ENCODE data around the gene ARCN1. TPM values are rescaled to one million over a fixed set of nuclear protein-coding genes. Genes with fewer than 3 reads are reported as not detected.

Gene ARCN1
- total RNA-seq, 1 donor from 2014 or later: 240 TPM

- H3K4me1 Mint-ChIP-seq (ENCODE audit: low read depth): peaks cover 35% of the 10 kb centered on the region
- no peak for TF ChIP-seq CTCF (IDR thresholded peaks at IDR 0.05)
- H3K9me3 Mint-ChIP-seq (ENCODE audit: low read depth): no peaks in the 10 kb centered on the region
- no peak for DNase-seq (ENCODE audit: low spot score)
- no peak overlapping the region for H3K27ac Mint-ChIP-seq (ENCODE audit: unreplicated experiment)
- peaks cover 47% of the 10 kb centered on the region for H3K36me3 Mint-ChIP-seq (ENCODE audit: low read depth)
- no peaks in the 10 kb centered on the region for H3K27me3 Mint-ChIP-seq (ENCODE audit: low read depth)
- H3K4me3 Mint-ChIP-seq (ENCODE audit: unreplicated experiment): no peak overlapping the region
These were observed 60.5 kb downstream of the ARCN1 start for GRCh38 chr11:118632577-118633318.

GRCh38 chr11:118633319-118633690 is 61.1 kb downstream of the ARCN1 start:
- Mint-ChIP-seq H3K4me3 (ENCODE audit: unreplicated experiment) (no peak overlapping the region), H3K27me3 (ENCODE audit: low read depth) (no peaks in the 10 kb centered on the region), H3K36me3 (ENCODE audit: low read depth) (peaks cover 45% of the 10 kb centered on the region), H3K27ac (ENCODE audit: unreplicated experiment) (no peak overlapping the region), H3K4me1 (ENCODE audit: low read depth) (peaks cover 32% of the 10 kb centered on the region), H3K9me3 (ENCODE audit: low read depth) (no peaks in the 10 kb centered on the region)
- no peak for TF ChIP-seq CTCF (IDR thresholded peaks at IDR 0.05)
- DNase-seq (ENCODE audit: low spot score): no peak

GRCh38 chr11:118633979-118634378 is 61.8 kb downstream of the ARCN1 start:
- no peak for DNase-seq (ENCODE audit: low spot score)
- no peak for TF ChIP-seq CTCF (IDR thresholded peaks at IDR 0.05)
- Mint-ChIP-seq H3K27ac (ENCODE audit: unreplicated experiment) (peak overlapping the region; percentile 70), H3K36me3 (ENCODE audit: low read depth) (peaks cover 46% of the 10 kb centered on the region), H3K27me3 (ENCODE audit: low read depth) (no peaks in the 10 kb centered on the region), H3K4me3 (ENCODE audit: unreplicated experiment) (no peak overlapping the region), H3K9me3 (ENCODE audit: low read depth) (no peaks in the 10 kb centered on the region), H3K4me1 (ENCODE audit: low read depth) (peaks cover 27% of the 10 kb centered on the region)

- Mint-ChIP-seq H3K36me3 (ENCODE audit: low read depth) (peaks cover 41% of the 10 kb centered on the region), H3K27ac (ENCODE audit: unreplicated experiment) (peak overlapping the region; percentile 70), H3K27me3 (ENCODE audit: low read depth) (no peaks in the 10 kb centered on the region), H3K9me3 (ENCODE audit: low read depth) (no peaks in the 10 kb centered on the region), H3K4me3 (ENCODE audit: unreplicated experiment) (no peak overlapping the region), H3K4me1 (ENCODE audit: low read depth) (peaks cover 21% of the 10 kb centered on the region)
- TF ChIP-seq CTCF (IDR thresholded peaks at IDR 0.05): no peak
- DNase-seq (ENCODE audit: low spot score): no peak
These were observed 62.4 kb downstream of the ARCN1 start for GRCh38 chr11:118634431-118635236.

DNA sequence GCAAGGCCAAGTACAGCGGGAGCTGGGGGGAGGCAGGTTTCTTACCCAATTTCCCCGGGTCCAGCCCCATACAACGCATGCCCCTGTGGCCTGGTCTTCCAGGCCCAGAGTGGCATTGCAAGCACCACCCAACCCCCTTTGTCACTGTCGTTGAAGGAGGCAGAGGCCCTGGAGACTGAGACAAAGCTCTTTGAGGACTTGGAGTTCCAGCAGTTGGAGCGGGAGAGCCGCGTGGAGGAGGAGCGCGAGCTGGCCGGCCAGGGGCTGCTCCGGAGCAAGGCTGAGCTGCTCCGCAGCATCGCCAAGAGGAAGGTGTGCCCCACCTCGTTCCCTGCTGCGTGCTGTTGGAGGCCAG is 63.0 kb downstream of the ARCN1 start:
- no peak for DNase-seq (ENCODE audit: low spot score)
- Mint-ChIP-seq H3K36me3 (ENCODE audit: low read depth) (peaks cover 44% of the 10 kb centered on the region), H3K27ac (ENCODE audit: unreplicated experiment) (no peak overlapping the region), H3K4me1 (ENCODE audit: low read depth) (peaks cover 19% of the 10 kb centered on the region), H3K9me3 (ENCODE audit: low read depth) (no peaks in the 10 kb centered on the region), H3K27me3 (ENCODE audit: low read depth) (no peaks in the 10 kb centered on the region), H3K4me3 (ENCODE audit: unreplicated experiment) (no peak overlapping the region)
- no peak for TF ChIP-seq CTCF (IDR thresholded peaks at IDR 0.05)
